ENCODE measurements around the gene HYAL2. TPM values are rescaled to one million over a fixed set of nuclear protein-coding genes. Genes with fewer than 3 reads are reported as not detected.

HYAL2 gene
- total RNA-seq, 2 donors from 2014 or later, result 1.6 to 2.1 TPM

DNA sequence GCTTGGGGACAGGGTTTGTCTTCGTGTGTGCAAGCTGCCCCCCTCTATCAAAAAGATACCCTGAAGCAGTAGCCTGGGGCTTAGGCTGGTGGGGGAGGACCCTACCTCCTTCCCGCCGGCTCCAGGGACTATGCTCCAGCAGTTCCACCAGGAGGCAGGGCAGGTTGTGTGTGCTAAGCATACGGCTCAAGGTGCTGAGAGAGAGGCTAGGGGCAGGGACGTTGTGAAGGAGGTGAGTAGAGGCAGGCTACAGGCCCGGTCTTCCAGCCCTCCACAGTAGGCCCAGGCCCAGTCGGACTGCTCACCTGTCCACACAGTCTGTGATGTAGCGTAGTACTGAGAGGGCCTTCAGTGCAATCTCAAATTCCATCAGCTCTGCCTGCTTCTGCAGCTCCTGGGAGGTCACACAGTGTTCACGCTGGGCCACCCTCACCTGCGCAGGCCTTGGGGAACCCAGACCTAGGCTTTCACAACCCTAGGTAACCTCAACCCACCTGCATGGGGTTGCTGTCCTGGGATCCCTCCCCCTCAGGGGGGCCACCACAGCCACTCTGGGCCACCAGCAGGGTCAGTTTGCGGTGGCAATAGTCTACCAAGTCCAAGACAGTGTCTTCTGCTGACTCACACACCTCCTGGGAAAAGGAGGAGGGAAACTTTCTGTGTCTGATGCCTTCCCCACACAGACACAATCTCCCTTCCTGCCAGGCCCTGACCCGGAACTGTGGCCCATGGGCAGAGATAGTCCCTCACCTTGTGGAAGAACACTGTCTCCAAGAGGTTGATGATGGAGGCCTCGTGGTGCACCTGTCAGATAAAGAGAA lies 20.5 kb upstream of the HYAL2 start:
- Mint-ChIP-seq H3K4me3 (no peak overlapping the region), H3K4me1 (peaks cover 39% of the 10 kb centered on the region), H3K27me3 (no peaks in the 10 kb centered on the region), H3K36me3 (ENCODE audit: low read depth) (peaks cover 4% of the 10 kb centered on the region), H3K27ac (peak overlapping the region; percentile 99)
- no peaks in the 10 kb centered on the region for H3K9me3 ChIP-seq (ENCODE audit: control insufficient read depth, low read length, poor library complexity, severe bottlenecking)
- no peak for DNase-seq
- ATAC-seq, result no peak

DNA sequence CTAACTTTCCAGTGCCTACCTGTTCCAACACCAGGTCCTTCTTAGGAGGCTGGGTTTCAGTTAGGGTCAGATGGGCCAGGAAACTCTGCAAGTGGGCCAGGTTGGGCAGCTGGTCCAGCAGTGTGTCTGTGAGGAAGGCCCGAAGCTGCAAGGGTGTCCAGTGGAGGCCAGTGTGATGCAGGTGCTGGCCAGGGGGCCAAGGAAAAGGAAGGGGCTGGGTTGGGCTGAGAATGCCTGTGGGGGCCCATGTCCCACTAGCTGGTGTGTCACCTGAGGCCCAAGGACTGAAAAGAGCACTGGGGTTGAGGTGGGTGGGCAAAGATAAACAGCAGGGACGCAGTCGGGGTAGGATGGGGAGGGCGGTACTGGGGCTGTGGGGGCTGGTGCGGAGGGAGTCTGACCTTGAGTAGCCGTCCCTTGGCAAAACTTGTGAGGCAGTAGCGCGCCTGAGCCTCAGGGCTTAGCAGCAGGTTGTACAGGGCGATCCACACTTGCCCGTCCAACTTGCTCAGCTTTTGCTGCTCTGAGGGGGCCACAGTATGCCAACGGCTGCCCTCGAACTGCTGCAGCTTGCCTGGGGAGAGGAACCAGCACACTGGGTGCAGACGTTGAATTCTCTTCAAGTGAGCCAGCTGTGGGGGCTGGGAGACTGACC lies 19.6 kb upstream of the HYAL2 start:
- DNase-seq, result no peak
- Mint-ChIP-seq H3K27ac (peak overlapping the region; percentile 99), H3K4me1 (peaks cover 40% of the 10 kb centered on the region), H3K27me3 (no peaks in the 10 kb centered on the region), H3K36me3 (ENCODE audit: low read depth) (peaks cover 5% of the 10 kb centered on the region), H3K4me3 (peak overlapping the region; percentile 41)
- no peak for ATAC-seq
- H3K9me3 ChIP-seq (ENCODE audit: control insufficient read depth, low read length, poor library complexity, severe bottlenecking), result no peaks in the 10 kb centered on the region

DNA sequence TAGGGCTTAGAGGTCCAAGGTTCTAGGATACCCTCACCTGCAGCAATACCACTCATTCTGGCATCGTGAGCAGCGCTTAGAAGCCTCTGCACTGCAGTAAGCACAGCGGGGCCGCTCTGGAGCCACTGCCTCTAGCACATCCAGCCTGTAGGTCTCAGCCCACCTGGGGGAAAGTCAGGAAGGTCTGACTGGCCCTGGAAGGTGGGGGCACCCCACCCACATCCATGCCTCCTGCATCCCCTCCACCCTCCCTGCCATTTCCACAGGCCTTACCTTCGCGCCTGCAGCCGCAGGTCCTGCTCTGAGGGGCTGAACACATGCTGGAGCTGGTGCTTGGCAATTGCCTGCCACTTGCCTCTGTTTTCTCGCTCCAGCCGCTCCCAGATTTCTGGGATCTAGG lies 19.0 kb upstream of the HYAL2 start:
- DNase-seq (no peak), ATAC-seq (no peak)
- Mint-ChIP-seq H3K4me1 (peaks cover 41% of the 10 kb centered on the region), H3K4me3 (peak overlapping the region; percentile 97), H3K27ac (peak overlapping the region; percentile 99), H3K36me3 (ENCODE audit: low read depth) (peaks cover 5% of the 10 kb centered on the region), H3K27me3 (no peaks in the 10 kb centered on the region)
- H3K9me3 ChIP-seq (ENCODE audit: control insufficient read depth, low read length, poor library complexity, severe bottlenecking), result no peaks in the 10 kb centered on the region

DNA sequence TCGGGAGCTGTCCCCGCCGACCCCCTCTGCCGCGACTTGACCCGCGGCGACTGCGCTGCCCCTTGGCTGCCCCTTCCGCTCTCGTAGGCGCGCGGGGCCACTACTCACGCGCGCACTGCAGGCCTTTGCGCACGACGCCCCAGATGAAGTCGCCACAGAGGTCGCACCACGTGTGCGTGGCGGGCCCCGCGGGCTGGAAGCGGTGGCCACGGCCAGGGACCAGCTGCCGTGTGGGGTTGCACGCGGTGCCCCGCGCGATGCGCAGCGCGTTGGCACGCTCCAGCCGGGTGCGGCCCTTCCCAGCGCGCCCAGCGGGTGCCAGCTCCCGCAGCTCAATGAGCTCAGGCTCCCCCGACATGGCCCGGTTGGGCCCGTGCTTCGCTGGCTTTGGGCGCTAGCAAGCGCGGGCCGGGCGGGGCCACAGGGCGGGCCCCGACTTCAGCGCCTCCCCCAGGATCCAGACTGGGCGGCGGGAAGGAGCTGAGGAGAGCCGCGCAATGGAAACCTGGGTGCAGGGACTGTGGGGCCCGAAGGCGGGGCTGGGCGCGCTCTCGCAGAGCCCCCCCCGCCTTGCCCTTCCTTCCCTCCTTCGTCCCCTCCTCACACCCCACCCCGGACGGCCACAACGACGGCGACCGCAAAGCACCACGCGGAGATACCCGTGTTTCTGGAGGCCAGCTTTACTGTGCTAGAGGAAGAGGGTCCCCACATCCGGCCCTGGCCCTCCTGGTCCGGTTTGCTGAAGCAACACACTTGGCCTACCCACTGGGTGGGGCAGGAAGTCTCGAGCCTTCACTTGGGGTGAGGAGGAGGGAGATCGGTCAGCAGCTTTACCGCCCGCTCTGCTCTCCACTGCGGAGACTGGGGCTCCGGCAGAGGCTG lies 18.1 kb upstream of the HYAL2 start, which contains the start of gene RASSF1:
TSS of gene RASSF1 (minus strand) at position 389 of the 882 bp plus-strand sequence. CDS start at position 358, 31 bp downstream.
- Mint-ChIP-seq H3K36me3 (ENCODE audit: low read depth) (peaks cover 5% of the 10 kb centered on the region), H3K4me3 (peak within 1 kb of the TSS; percentile 97), H3K27ac (peak within 1 kb of the TSS; percentile 99), H3K27me3 (no peaks in the 10 kb centered on the region), H3K4me1 (peaks cover 45% of the 10 kb centered on the region)
- no peaks in the 10 kb centered on the region for H3K9me3 ChIP-seq (ENCODE audit: control insufficient read depth, low read length, poor library complexity, severe bottlenecking)
- ATAC-seq, result peak; percentile 17
- peak in 2 of 3 donors; percentile 61 to 62 for DNase-seq

DNA sequence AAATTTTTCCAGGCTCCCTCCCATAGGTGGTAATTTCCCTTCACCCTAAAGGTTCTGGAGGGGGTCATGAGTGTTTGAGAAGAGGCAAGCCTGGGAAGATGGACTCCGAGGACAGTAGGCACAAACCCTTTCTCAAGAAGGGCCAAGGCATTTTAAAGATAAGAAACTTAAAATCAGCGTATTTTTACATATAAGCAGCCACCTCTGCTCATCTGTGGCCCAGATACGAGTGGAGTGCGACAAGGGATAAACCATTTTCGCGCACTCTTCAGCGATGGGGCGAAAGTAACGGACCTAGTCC lies 17.6 kb upstream of the HYAL2 start:
- H3K4me1 Mint-ChIP-seq, result peaks cover 50% of the 10 kb centered on the region
- no peak for ATAC-seq
- no peak for DNase-seq

DNA sequence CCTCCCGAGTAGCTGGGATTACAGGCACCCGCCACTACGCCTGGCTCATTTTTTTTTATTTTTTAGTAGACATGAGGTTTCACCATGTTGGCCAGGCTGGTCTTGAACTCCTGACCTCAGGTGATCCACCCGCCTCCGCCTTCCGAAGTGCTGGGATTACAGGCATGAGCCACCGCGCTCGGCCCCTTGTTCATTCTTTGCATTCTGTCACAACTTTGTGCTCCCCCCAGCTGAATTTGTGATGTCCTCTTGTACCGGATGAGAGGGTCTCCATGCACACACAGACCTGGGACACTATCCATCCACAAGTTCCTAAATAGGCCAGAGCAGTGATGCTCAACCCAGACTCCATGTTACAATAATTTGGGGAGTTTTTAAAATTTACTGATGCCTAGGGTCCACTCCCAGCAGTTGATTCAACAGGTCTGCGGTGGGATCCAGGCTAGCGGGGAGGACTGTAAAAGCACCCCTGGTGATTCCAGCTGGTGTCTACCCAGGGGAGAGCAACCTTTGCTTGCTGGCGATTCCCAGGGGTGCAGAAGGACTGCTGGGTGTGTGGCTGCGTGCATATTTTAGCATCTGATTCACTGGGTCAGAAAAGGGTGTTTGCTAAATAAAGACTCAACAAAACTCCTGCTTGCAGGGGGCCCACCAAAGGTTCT lies 17.1 kb upstream of the HYAL2 start:
- H3K27ac Mint-ChIP-seq, result peak overlapping the region; percentile 99
- H3K4me1 Mint-ChIP-seq, result peaks cover 51% of the 10 kb centered on the region
- peaks cover 5% of the 10 kb centered on the region for H3K36me3 Mint-ChIP-seq (ENCODE audit: low read depth)

More for the DNA sequence above, 17.6 kb upstream of the HYAL2 start:
- no peaks in the 10 kb centered on the region for H3K27me3 Mint-ChIP-seq
- peaks cover 5% of the 10 kb centered on the region for H3K36me3 Mint-ChIP-seq (ENCODE audit: low read depth)
- H3K27ac Mint-ChIP-seq, result peak overlapping the region; percentile 99
- H3K4me3 Mint-ChIP-seq, result peak overlapping the region; percentile 97
- no peaks in the 10 kb centered on the region for H3K9me3 ChIP-seq (ENCODE audit: control insufficient read depth, low read length, poor library complexity, severe bottlenecking)

DNA sequence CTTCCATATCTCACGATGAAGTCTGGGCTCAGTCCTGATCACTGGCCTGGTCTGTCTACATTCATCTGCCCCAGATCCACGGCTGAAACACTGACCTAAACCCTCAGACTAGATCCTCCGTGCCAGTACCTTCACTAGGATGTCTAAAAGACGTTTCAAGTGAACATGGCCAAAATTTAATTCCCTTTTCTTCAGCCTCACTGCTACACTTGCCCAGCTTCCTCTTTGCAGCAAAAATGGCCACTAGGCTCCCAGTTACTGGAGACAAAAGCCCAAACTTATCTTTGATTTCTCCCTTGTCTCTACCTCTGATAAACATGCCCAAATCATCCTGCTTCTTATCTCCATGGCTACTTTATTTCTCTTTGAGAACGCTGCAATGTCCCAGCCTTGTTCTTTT lies 16.4 kb upstream of the HYAL2 start:
- H3K4me3 Mint-ChIP-seq, result peak overlapping the region; percentile 97
- H3K27me3 Mint-ChIP-seq, result no peaks in the 10 kb centered on the region
- ATAC-seq, result no peak
- no peaks in the 10 kb centered on the region for H3K9me3 ChIP-seq (ENCODE audit: control insufficient read depth, low read length, poor library complexity, severe bottlenecking)
- DNase-seq, result no peak
- H3K36me3 Mint-ChIP-seq (ENCODE audit: low read depth), result peaks cover 5% of the 10 kb centered on the region
- H3K4me1 Mint-ChIP-seq, result peaks cover 55% of the 10 kb centered on the region
- peak overlapping the region; percentile 99 for H3K27ac Mint-ChIP-seq

More for the DNA sequence above, 17.1 kb upstream of the HYAL2 start:
- no peaks in the 10 kb centered on the region for H3K9me3 ChIP-seq (ENCODE audit: control insufficient read depth, low read length, poor library complexity, severe bottlenecking)
- no peaks in the 10 kb centered on the region for H3K27me3 Mint-ChIP-seq
- DNase-seq (no peak), ATAC-seq (no peak)
- peak overlapping the region; percentile 97 for H3K4me3 Mint-ChIP-seq

DNA sequence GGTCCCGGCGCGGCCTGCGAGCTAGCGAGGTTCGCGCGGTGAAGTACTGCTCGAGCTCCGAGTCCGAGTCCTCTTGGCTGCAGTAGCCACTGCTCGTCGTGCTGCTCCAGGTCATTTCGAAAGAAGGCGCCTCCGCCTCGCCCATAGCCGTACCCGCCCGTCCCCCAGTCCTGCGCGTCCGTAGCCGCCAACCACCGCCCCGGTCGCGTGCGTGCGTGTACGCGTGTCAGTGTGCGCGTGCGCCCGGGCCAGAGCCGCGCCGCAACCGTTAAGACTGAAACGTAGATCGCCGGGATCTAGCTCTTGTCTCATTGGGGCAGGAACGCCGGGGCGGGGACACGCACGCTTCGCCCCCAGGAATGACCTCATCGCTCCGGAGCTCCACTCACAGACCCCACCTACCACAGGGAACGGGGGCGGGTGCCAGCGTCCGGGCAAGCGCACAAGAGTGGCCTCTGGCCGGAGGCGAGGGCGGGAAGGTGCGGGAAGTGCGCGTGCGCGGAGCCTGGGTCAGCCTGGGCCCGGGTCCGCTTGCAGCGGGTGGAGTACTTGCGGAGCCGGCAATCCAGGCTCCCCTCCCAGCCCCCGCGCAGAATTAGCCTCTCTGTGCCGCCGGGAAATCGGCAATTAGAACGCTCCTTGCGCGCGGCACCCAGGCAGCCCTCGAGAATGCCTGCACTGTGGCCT lies 14.8 kb upstream of the HYAL2 start:
- Mint-ChIP-seq H3K36me3 (ENCODE audit: low read depth) (peaks cover 5% of the 10 kb centered on the region), H3K27me3 (no peaks in the 10 kb centered on the region), H3K4me1 (peaks cover 56% of the 10 kb centered on the region), H3K4me3 (peak overlapping the region; percentile 97), H3K27ac (peak overlapping the region; percentile 99)
- ATAC-seq (peak; percentile 81), DNase-seq (peak; percentile 80 to 90 (median 85))
- no peaks in the 10 kb centered on the region for H3K9me3 ChIP-seq (ENCODE audit: control insufficient read depth, low read length, poor library complexity, severe bottlenecking)

DNA sequence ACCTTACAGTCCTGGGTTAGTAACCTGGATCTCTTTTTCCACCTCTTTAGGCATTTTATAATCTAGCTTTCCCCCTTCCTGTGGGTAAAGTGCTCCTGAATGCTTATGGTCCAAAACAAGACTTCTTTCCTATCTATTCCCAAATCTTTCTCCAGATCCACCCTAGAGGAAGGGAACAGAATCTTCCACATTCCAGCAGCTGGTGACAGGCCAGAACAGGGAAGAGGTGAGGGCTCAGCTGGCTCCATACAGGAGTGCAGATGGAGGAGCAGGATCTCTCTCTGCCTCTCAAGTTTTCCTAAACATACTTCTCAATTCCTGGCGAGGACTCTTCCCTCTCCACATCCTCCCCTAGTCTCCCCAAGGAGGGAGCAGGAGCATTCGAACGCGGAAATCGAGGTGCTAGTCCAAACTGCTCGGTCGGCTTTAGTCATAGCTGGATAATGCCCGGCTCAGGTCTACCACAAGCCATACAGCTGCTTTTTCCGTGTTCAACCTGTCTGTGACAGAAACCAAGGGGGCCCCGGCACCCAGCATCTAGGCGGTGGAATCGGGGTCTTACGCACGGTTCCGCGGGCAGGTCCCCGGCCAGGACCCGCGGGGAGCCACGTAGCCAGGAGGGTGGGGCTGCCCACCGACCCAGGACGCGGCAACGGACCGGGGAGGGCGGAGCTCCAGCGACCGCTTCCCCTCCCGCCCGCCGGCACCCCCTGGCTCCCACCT lies 14.1 kb upstream of the HYAL2 start:
- no peak for DNase-seq
- H3K4me1 Mint-ChIP-seq, result peaks cover 56% of the 10 kb centered on the region
- peak overlapping the region; percentile 99 for H3K27ac Mint-ChIP-seq
- peak; percentile 47 for ATAC-seq
- H3K27me3 Mint-ChIP-seq, result no peaks in the 10 kb centered on the region
- peak overlapping the region; percentile 97 for H3K4me3 Mint-ChIP-seq
- no peaks in the 10 kb centered on the region for H3K9me3 ChIP-seq (ENCODE audit: control insufficient read depth, low read length, poor library complexity, severe bottlenecking)
- peaks cover 5% of the 10 kb centered on the region for H3K36me3 Mint-ChIP-seq (ENCODE audit: low read depth)

DNA sequence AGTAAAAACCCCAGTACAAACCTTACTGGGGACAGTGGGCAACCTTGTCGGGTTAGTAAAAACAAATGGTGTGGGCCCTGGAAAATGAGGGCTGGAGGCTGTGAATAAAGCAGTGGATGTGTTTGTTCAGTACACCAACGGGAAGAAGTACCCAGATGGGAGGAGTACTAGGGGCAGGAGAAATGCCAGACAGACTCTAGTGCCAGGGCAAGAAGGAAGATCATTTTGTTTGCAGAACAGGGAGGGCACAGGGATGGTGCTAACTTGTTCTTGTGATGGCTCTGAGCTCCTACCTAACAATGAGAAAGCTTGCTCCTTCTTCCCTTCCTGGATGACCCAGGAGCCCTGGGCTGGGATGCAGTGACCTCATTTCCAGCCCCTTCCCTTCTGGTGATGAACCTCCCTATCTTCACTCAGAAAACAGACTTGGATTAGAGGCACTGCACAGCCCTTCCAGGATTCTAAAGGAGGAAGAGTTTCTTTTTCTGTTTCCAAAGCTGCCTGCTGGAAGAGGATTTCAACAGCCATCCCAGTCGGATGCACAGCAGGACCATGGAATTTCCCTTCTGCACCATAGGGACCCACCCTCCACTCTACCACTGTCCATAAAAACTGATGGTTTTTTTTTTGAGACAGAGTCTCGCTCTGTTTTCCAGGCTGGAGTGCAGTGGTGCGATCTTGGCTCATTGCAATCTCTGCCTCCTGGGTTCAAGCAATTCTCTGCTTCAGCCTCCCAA lies 12.0 kb upstream of the HYAL2 start:
- peak overlapping the region; percentile 99 for H3K27ac Mint-ChIP-seq
- H3K9me3 ChIP-seq (ENCODE audit: control insufficient read depth, low read length, poor library complexity, severe bottlenecking), result no peaks in the 10 kb centered on the region
- peak overlapping the region; percentile 19 for H3K4me3 Mint-ChIP-seq
- H3K4me1 Mint-ChIP-seq, result peaks cover 45% of the 10 kb centered on the region
- no peak for DNase-seq
- H3K36me3 Mint-ChIP-seq (ENCODE audit: low read depth), result peaks cover 5% of the 10 kb centered on the region
- H3K27me3 Mint-ChIP-seq, result no peaks in the 10 kb centered on the region
- ATAC-seq, result no peak

DNA sequence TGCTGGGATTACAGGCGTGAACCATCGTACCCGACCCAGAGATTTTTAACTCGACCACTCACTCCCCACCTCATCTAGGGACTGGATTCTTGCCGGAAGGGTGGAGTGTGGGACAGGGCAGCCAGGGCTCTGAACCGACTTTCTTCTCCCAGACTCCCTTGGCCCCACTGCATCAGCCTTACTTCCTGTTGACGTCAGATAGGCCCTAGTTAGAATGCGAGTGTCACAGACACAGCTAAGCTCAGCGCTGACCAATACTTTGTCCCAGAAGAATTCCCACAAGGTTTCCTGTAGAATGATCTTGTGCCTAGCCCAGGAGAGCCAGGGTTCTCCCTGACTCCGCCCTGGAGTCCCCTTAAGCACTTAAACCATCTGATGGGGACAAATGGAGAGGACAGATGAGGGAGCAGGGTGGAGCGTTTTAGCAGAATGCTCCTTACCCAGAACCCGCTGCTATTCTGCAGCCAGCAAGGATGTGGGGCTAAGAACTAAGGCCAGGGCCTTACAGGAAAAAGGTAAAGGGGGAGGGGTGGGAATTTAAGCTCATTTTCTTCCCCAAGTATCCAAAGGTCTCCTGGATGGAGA lies 11.3 kb upstream of the HYAL2 start:
- Mint-ChIP-seq H3K27me3 (no peaks in the 10 kb centered on the region), H3K4me1 (peaks cover 40% of the 10 kb centered on the region), H3K4me3 (peak overlapping the region; percentile 61), H3K36me3 (ENCODE audit: low read depth) (peaks cover 3% of the 10 kb centered on the region), H3K27ac (peak overlapping the region; percentile 99)
- no peaks in the 10 kb centered on the region for H3K9me3 ChIP-seq (ENCODE audit: control insufficient read depth, low read length, poor library complexity, severe bottlenecking)
- ATAC-seq (no peak), DNase-seq (no peak)
